ENCODE results near the gene LRPAP1.

- TF ChIP-seq POLR2AphosphoS5 (IDR thresholded peaks at IDR 0.05) (no peak), CTCF (IDR thresholded peaks at IDR 0.05 in 8 of 11, conservative IDR thresholded peaks at IDR 0.05 in 3 of 11) (no peak)
Measured at GRCh38 chr4:3519468-3520264, 12.6 kb downstream of the LRPAP1 start.

Measured in spleen (tissue), 7 donors.